H9 (cell line): Measurements from ENCODE around the gene TPPP. TPM values are rescaled to one million over a fixed set of nuclear protein-coding genes. Genes with fewer than 3 reads are reported as not detected.

Experiments used
- DNase-seq: peaks from one replicate; pipeline ENCODE4 v3.0.0-alpha.2; 2017
- H2AFZ ChIP-seq: one replicate; pipeline ENCODE4 v1.6.1; 2013; ENCODE audit warnings: mild to moderate bottlenecking, low read length, control low read depth, moderate library complexity
- H2AK5ac ChIP-seq: 2 replicates; pipeline ENCODE4 v1.6.1; 2013; ENCODE audit warnings: low read length, control low read depth, mixed read lengths; ENCODE audit not compliant: insufficient read length
- H2BK120ac ChIP-seq: one replicate; pipeline ENCODE4 v1.6.1; 2013; ENCODE audit warnings: low read depth, mild to moderate bottlenecking, low read length, control low read depth, inconsistent platforms; ENCODE audit not compliant: poor library complexity, severe bottlenecking
- H2BK12ac ChIP-seq: 2 replicates; pipeline ENCODE4 v1.6.1; 2013; ENCODE audit warnings: low read length, control low read depth, mixed read lengths, low read depth; ENCODE audit not compliant: insufficient read length
- H2BK15ac ChIP-seq: 2 replicates; pipeline ENCODE4 v1.6.1; 2013; ENCODE audit warnings: low read depth, low read length, control low read depth
- H2BK20ac ChIP-seq: one replicate; pipeline ENCODE4 v1.6.1; 2013; ENCODE audit warnings: low read depth, mild to moderate bottlenecking, low read length, control low read depth, inconsistent platforms; ENCODE audit not compliant: poor library complexity, severe bottlenecking
- H2BK5ac ChIP-seq: 2 replicates; pipeline ENCODE4 v1.6.1; 2013; ENCODE audit warnings: low read length, control low read depth, mixed read lengths; ENCODE audit not compliant: insufficient read length
- H3K14ac ChIP-seq: 2 replicates; pipeline ENCODE4 v1.6.1; 2013; ENCODE audit warnings: low read length, control low read depth; ENCODE audit not compliant: insufficient read depth
- H3K18ac ChIP-seq: 2 replicates; pipeline ENCODE4 v1.6.1; 2013; ENCODE audit warnings: low read depth, mild to moderate bottlenecking, mixed read lengths, low read length, control low read depth; ENCODE audit not compliant: insufficient read length
- H3K23ac ChIP-seq: 2 replicates; pipeline ENCODE4 v1.6.1; 2013; ENCODE audit warnings: low read length, control low read depth, mixed read lengths, low read depth; ENCODE audit not compliant: insufficient read length
- H3K23me2 ChIP-seq: 2 replicates; pipeline ENCODE4 v1.6.1; 2013; ENCODE audit warnings: low read depth, mild to moderate bottlenecking, mixed read lengths, low read length, control low read depth; ENCODE audit not compliant: insufficient read length, poor library complexity, severe bottlenecking
- H3K27ac ChIP-seq: 2 replicates; pipeline ENCODE4 v1.5.1; 2013; ENCODE audit warnings: low read length, control low read depth, mixed read lengths, low read depth; ENCODE audit not compliant: insufficient read length
- H3K27me3 ChIP-seq: 2 replicates; pipeline ENCODE4 v1.6.1; 2013; ENCODE audit warnings: low read length, control low read depth, inconsistent platforms; ENCODE audit not compliant: insufficient read depth
- H3K4ac ChIP-seq: 2 replicates; pipeline ENCODE4 v1.6.1; 2013; ENCODE audit warnings: low read depth, mild to moderate bottlenecking, control low read depth, inconsistent platforms, low read length, moderate library complexity
- H3K4me1 ChIP-seq: 2 replicates; pipeline ENCODE4 v1.6.1; 2013; ENCODE audit warnings: low read length, control low read depth, inconsistent platforms; ENCODE audit not compliant: insufficient read depth
- H3K4me2 ChIP-seq: 2 replicates; pipeline ENCODE4 v1.6.1; 2013; ENCODE audit warnings: low read length, control low read depth, mixed read lengths; ENCODE audit not compliant: insufficient read length, insufficient read depth
- H3K56ac ChIP-seq: 2 replicates; pipeline ENCODE4 v1.6.1; 2013; ENCODE audit warnings: low read depth, mild to moderate bottlenecking, mixed read lengths, low read length, control low read depth; ENCODE audit not compliant: insufficient read length
- H3K79me1 ChIP-seq: 2 replicates; pipeline ENCODE4 v1.6.1; 2013; ENCODE audit warnings: low read depth, mild to moderate bottlenecking, moderate library complexity, low read length, control low read depth, inconsistent platforms; ENCODE audit not compliant: insufficient read depth, poor library complexity, severe bottlenecking
- H3K79me2 ChIP-seq: 2 replicates; pipeline ENCODE4 v1.6.1; 2013; ENCODE audit warnings: low read length, control low read depth, inconsistent platforms; ENCODE audit not compliant: insufficient read depth
- H3K9ac ChIP-seq: 2 replicates; pipeline ENCODE4 v1.6.1; 2013; ENCODE audit warnings: low read length, control low read depth, mixed read lengths; ENCODE audit not compliant: insufficient read length; ENCODE audit errors: extremely low read depth
- H3K9me3 ChIP-seq: one replicate; pipeline ENCODE4 v1.6.1; 2013; ENCODE audit warnings: low read depth, low read length, inconsistent platforms; ENCODE audit not compliant: control insufficient read depth
- H3T11ph ChIP-seq: one replicate; pipeline ENCODE4 v1.6.1; 2013; ENCODE audit warnings: mild to moderate bottlenecking, low read length, control low read depth, inconsistent platforms
- H4K20me1 ChIP-seq: one replicate; pipeline ENCODE4 v1.6.1; 2013; ENCODE audit not compliant: control insufficient read depth, insufficient read length, insufficient read depth
- H4K5ac ChIP-seq: 2 replicates; pipeline ENCODE4 v1.6.1; 2013; ENCODE audit warnings: low read depth, mild to moderate bottlenecking, mixed read lengths, low read length, control low read depth; ENCODE audit not compliant: insufficient read length
- H4K8ac ChIP-seq: replicated peaks from 2 replicates; pipeline ENCODE4 v1.6.1; 2013; ENCODE audit warnings: low read length, control low read depth, mixed read lengths, low read depth; ENCODE audit not compliant: insufficient read length
- H4K91ac ChIP-seq: 2 replicates; pipeline ENCODE4 v1.6.1; 2013; ENCODE audit warnings: low read depth, mild to moderate bottlenecking, moderate library complexity, mixed read lengths, low read length, control low read depth; ENCODE audit not compliant: insufficient read length
- H3K27ac Mint-ChIP-seq, 3 experiments: 2 replicates in 2 of 3; 3 replicates in 1 of 3; pipeline ENCODE4 v1.8.0; 2020 to 2021; ENCODE audit warnings: mixed read lengths in 3 of 3, mild to moderate bottlenecking in 1 of 3, moderate library complexity in 1 of 3
- H3K27me3 Mint-ChIP-seq: 2 replicates; pipeline ENCODE4 v1.8.0; 2021; ENCODE audit warnings: low read depth, mild to moderate bottlenecking, moderate library complexity, mixed read lengths
- H3K36me3 Mint-ChIP-seq, 3 experiments: 2 replicates in 2 of 3; 3 replicates in 1 of 3; pipeline ENCODE4 v1.8.0; 2020 to 2021; ENCODE audit warnings: low read depth in 3 of 3, mixed read lengths in 3 of 3; ENCODE audit not compliant: insufficient read depth in 1 of 3
- H3K4me1 Mint-ChIP-seq, 2 experiments: 2 replicates each; pipeline ENCODE4 v1.8.0; 2020; ENCODE audit warnings: mixed read lengths in 2 of 2
- H3K4me3 Mint-ChIP-seq, 2 experiments: 2 replicates in 1 of 2; 3 replicates in 1 of 2; pipeline ENCODE4 v1.8.0; 2020 to 2021; ENCODE audit warnings: mild to moderate bottlenecking in 2 of 2, mixed read lengths in 2 of 2, moderate library complexity in 1 of 2
- H3K9me3 Mint-ChIP-seq, 2 experiments: 2 replicates in 1 of 2; 3 replicates in 1 of 2; pipeline ENCODE4 v1.8.0; 2020; ENCODE audit warnings: mild to moderate bottlenecking in 2 of 2, mixed read lengths in 2 of 2, moderate library complexity in 1 of 2
- WGBS: extraction: QIAGEN DNeasy Blood & Tissue Kit; methylation state at CpG from one replicate; pipeline ENCODE4 v1.1.7; 2013; ENCODE audit warnings: missing lambda C conversion rate, low lambda C conversion rate, mixed read lengths; ENCODE audit not compliant: insufficient read length; ENCODE audit errors: extremely low coverage; 5-methylcytosine and 5-hydroxymethylcytosine counted together
- total RNA-seq: library from RNA; stranded (reverse); gene quantifications from 2 replicates; pipeline ENCODE4 v1.2.1, GENCODE V29; 2021
- TF ChIP-seq, protein P1 (sequence below): fragments of 200-600 bp; sonication (generic); conservative IDR thresholded peaks from 3 replicates; pipeline ENCODE4 v1.8.0; 2021; ENCODE audit warnings: antibody characterized with exemption, mild to moderate bottlenecking

Gene TPPP
- total RNA-seq, 1 experiment from 2014 or later = 0.44 TPM

DNA sequence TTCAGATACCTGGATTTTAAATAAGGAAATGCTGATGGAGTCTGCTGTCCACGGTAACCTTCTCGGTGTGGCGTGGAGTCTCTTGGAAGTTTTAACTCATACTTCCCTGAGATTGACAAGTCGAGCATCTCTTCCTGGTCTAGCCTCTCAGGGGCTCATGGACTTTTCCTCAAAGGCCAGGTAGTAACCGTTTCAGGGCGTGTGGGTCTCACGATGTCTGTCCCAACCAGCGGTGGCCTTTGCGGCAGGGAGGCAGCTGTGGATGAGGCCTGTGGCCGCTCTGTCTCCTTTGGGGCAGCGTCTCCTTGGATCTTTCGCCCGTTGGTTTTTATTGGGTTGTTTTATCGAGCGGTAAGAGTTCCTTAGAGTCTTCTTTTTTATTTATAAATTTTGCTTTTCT is 48.2 kb downstream of the TPPP start:
- Histone ChIP-seq H3K9ac (no peak overlapping the region), H3K27ac (no peak overlapping the region), H2BK12ac (no peak overlapping the region), H3T11ph (no peak overlapping the region), H2BK120ac (no peak overlapping the region), H3K23ac (no peak overlapping the region), H3K4me1 (no peaks in the 10 kb centered on the region), H3K79me2 (no peaks in the 10 kb centered on the region), H3K14ac (no peak overlapping the region), H2BK15ac (no peak overlapping the region), H4K20me1 (no peaks in the 10 kb centered on the region), H3K56ac (no peak overlapping the region), H3K4ac (no peak overlapping the region), H3K79me1 (no peaks in the 10 kb centered on the region), H3K18ac (no peak overlapping the region), H3K27me3 (no peaks in the 10 kb centered on the region), H3K23me2 (no peaks in the 10 kb centered on the region), H3K4me2 (no peak overlapping the region), H2BK20ac (no peak overlapping the region), H4K91ac (no peak overlapping the region), H3K9me3 (peaks cover 33% of the 10 kb centered on the region), H2AFZ (no peak overlapping the region), H2BK5ac (no peak overlapping the region), H2AK5ac (no peak overlapping the region), H4K8ac (no peak overlapping the region), H4K5ac (no peak overlapping the region)
- no peak for DNase-seq
- TF ChIP-seq, protein P1, sequence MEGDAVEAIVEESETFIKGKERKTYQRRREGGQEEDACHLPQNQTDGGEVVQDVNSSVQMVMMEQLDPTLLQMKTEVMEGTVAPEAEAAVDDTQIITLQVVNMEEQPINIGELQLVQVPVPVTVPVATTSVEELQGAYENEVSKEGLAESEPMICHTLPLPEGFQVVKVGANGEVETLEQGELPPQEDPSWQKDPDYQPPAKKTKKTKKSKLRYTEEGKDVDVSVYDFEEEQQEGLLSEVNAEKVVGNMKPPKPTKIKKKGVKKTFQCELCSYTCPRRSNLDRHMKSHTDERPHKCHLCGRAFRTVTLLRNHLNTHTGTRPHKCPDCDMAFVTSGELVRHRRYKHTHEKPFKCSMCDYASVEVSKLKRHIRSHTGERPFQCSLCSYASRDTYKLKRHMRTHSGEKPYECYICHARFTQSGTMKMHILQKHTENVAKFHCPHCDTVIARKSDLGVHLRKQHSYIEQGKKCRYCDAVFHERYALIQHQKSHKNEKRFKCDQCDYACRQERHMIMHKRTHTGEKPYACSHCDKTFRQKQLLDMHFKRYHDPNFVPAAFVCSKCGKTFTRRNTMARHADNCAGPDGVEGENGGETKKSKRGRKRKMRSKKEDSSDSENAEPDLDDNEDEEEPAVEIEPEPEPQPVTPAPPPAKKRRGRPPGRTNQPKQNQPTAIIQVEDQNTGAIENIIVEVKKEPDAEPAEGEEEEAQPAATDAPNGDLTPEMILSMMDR = no peak
- Mint-ChIP-seq H3K9me3 (no peaks in the 10 kb centered on the region; a peak in 1 of 5 replicates), H3K36me3 (peaks cover 20 to 34% (median 27%) of the 10 kb centered on the region in 3 experiments), H3K27me3 (no peaks in the 10 kb centered on the region), H3K4me3 (no peak overlapping the region), H3K27ac (no peak overlapping the region; a peak in 1 of 7 replicates), H3K4me1 (no peaks in the 10 kb centered on the region)
- WGBS = no CpG with 5 or more reads among the region's 15 CpGs
